ENCODE results near the gene MITF. TPM values are rescaled to one million over a fixed set of nuclear protein-coding genes. Genes with fewer than 3 reads are reported as not detected.

The MITF gene
- total and polyA plus RNA-seq, 2 experiments from 2014 or later = 73.2 to 99.9 TPM

DNA sequence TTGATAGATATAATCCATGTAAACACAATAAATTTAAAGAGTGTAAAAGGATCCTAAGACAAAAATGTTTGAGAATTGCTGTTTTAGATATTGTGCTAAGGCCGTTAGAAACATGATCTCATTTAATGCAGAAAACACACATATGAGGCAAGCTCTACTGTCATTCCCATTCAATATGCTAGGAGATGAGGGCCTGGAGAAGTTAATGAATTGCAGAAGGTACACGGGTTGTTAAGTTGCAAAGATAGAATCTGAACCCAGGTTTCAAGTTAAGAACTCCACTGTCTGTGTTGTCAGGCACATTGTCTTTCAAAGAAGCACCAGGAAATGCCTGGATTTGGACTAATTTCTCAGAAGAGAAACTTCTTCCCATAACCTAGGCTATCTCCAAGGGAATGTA lies 195.1 kb downstream of the MITF start:
- Histone ChIP-seq H3K27me3 (no peaks in the 10 kb centered on the region), H3K27ac (no peak overlapping the region), H3K9me3 (ENCODE audit: low read depth) (no peaks in the 10 kb centered on the region), H3K36me3 (peaks cover under 1% of the 10 kb centered on the region), H3K4me1 (ENCODE audit: low read depth) (peaks cover 10% of the 10 kb centered on the region), H3K4me3 (no peak overlapping the region)
- no peak for DNase-seq (ENCODE audit: low read depth in 1 of 2, low spot score in 1 of 2)
- TF ChIP-seq, protein P1, sequence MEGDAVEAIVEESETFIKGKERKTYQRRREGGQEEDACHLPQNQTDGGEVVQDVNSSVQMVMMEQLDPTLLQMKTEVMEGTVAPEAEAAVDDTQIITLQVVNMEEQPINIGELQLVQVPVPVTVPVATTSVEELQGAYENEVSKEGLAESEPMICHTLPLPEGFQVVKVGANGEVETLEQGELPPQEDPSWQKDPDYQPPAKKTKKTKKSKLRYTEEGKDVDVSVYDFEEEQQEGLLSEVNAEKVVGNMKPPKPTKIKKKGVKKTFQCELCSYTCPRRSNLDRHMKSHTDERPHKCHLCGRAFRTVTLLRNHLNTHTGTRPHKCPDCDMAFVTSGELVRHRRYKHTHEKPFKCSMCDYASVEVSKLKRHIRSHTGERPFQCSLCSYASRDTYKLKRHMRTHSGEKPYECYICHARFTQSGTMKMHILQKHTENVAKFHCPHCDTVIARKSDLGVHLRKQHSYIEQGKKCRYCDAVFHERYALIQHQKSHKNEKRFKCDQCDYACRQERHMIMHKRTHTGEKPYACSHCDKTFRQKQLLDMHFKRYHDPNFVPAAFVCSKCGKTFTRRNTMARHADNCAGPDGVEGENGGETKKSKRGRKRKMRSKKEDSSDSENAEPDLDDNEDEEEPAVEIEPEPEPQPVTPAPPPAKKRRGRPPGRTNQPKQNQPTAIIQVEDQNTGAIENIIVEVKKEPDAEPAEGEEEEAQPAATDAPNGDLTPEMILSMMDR (IDR thresholded peaks at IDR 0.05; ENCODE audit: low read depth, low read length) = no peak

DNA sequence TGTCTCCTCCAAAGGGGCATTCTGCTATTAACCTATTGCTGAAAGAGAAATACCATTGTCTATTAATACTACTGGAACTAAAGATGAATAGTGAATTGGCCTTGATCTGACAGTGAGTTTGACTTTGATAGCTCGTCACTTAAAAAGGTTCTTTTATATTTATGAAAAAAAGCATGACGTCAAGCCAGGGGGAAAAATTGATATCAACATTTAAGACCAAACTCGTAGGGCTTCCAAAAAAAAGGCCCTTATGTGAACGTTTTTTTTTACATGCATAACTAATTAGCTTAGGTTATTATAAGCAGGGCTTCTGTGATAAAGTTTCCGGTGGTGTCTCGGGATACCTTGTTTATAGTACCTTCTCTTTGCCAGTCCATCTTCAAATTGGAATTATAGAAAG lies 197.0 kb downstream of the MITF start:
- H3K4me3 ChIP-seq = no peak overlapping the region
- peaks cover 18% of the 10 kb centered on the region for H3K36me3 ChIP-seq
- no peaks in the 10 kb centered on the region for H3K9me3 ChIP-seq (ENCODE audit: low read depth)
- no peak for DNase-seq (ENCODE audit: low read depth in 1 of 2, low spot score in 1 of 2)
- TF ChIP-seq, protein P1 (IDR thresholded peaks at IDR 0.05; ENCODE audit: low read depth, low read length) = no peak
- H3K27ac ChIP-seq = no peak overlapping the region
- peaks cover 10% of the 10 kb centered on the region for H3K4me1 ChIP-seq (ENCODE audit: low read depth)
- H3K27me3 ChIP-seq = no peaks in the 10 kb centered on the region

DNA sequence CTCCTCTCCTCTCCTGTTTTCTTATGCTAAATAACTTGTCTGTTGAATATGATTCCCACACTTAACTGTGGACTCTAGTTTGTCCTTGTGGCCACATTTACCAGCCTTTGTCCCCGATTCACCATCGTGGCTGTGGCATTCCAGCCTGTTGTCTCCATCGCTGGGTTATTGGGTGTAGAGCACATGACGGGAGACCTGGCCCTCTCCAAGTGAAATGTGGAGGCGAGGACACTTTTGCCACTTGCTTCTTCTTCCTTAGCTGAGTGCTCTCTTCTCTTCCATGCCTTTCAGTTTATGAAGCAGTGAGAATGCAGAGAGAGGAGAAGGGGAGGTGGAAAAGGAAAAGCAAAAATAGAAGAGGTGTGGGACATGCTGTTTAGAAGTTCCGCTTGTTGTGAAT lies 198.8 kb downstream of the MITF start:
- TF ChIP-seq, protein P1 (IDR thresholded peaks at IDR 0.05; ENCODE audit: low read depth, low read length) = no peak
- Histone ChIP-seq H3K27me3 (no peaks in the 10 kb centered on the region), H3K9me3 (ENCODE audit: low read depth) (no peaks in the 10 kb centered on the region), H3K36me3 (peaks cover 32% of the 10 kb centered on the region), H3K4me1 (ENCODE audit: low read depth) (no peaks in the 10 kb centered on the region), H3K27ac (no peak overlapping the region), H3K4me3 (no peak overlapping the region)
- DNase-seq (ENCODE audit: low read depth in 1 of 2, low spot score in 1 of 2) = no peak

DNA sequence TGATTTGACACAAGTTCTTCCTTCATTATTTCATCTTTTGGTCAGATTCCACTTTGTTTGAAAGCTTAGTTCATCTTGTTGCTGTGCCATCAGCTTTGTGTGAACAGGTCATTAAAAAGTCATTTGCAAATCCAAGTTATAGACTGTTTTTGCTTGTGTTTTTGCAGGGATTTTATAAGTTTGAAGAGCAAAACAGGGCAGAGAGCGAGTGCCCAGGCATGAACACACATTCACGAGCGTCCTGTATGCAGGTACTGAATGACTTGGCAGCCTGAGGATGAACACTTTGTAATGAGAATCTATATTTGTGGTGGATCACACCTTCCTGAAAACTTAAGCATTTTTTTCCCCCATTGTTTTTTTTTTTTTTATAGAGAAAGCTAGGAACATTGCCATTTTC lies 199.7 kb downstream of the MITF start:
- Histone ChIP-seq H3K9me3 (ENCODE audit: low read depth) (no peaks in the 10 kb centered on the region), H3K4me1 (ENCODE audit: low read depth) (peaks cover under 1% of the 10 kb centered on the region), H3K36me3 (peaks cover 34% of the 10 kb centered on the region), H3K27me3 (no peaks in the 10 kb centered on the region), H3K27ac (no peak overlapping the region), H3K4me3 (no peak overlapping the region)
- DNase-seq (ENCODE audit: low read depth in 1 of 2, low spot score in 1 of 2) = no peak
- TF ChIP-seq, protein P1 (IDR thresholded peaks at IDR 0.05; ENCODE audit: low read depth, low read length) = no peak

DNA sequence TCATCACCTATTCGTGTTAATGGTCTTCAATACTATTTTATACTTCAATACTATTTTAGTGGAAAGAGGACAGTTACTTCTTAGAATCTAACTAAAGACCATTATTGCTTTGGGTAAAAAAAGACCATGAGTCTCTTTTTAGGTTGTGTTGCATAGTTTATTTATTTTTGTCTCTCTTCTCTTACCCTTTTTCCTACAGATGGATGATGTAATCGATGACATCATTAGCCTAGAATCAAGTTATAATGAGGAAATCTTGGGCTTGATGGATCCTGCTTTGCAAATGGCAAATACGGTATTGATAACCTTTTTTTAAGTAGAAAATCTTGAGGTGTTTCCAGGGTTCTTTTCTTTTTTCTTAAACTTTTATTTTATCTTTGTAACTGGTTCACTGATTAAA lies 201.8 kb downstream of the MITF start:
- Histone ChIP-seq H3K27me3 (no peaks in the 10 kb centered on the region), H3K4me1 (ENCODE audit: low read depth) (peaks cover 9% of the 10 kb centered on the region), H3K4me3 (no peak overlapping the region), H3K9me3 (ENCODE audit: low read depth) (no peaks in the 10 kb centered on the region), H3K27ac (no peak overlapping the region), H3K36me3 (peaks cover 43% of the 10 kb centered on the region)
- no peak for DNase-seq (ENCODE audit: low read depth in 1 of 2, low spot score in 1 of 2)
- TF ChIP-seq, protein P1 (IDR thresholded peaks at IDR 0.05; ENCODE audit: low read depth, low read length) = no peak

All from cardiac muscle cell (in vitro differentiated cells and primary cell).